ENCODE data around the gene GPD1. TPM values are rescaled to one million over a fixed set of nuclear protein-coding genes. Genes with fewer than 3 reads are reported as not detected.

Gene GPD1
- total and polyA plus RNA-seq, 9 of the 15 experiments (the other 6 are each of a cell fraction or from before 2014, with no cell fraction given), result 0.13 to 1.00 (median 0.55) TPM

DNA sequence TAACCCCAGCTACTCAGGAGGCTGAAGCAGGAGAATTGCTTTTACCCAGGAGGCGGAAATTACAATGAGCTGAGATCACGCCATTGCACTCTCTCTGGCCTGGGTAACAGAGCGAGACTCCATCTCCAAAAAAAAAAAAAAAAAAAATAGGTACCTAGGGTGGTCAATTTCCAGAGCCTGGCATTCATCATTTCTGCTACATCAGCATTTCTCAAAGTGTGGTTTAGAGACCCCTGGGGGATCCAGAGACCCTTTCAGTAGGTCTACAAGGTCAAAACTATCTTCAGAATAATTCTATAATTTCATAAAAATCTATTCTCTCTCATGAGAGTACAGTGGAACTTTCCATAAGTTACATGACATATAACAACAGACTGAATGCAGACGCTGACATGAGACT, 43.5 kb downstream of the GPD1 start (continued):
- no peak for TF ChIP-seq ZNF398 (CRISPR knock-in tag; IDR thresholded peaks at IDR 0.05)
- TF ChIP-seq ZKSCAN8 (CRISPR knock-in tag; IDR thresholded peaks at IDR 0.05), result no peak
- TF ChIP-seq OTX1 (CRISPR knock-in tag; IDR thresholded peaks at IDR 0.05), result no peak
- no peak for TF ChIP-seq EHMT2 (IDR thresholded peaks at IDR 0.05)
- peak; percentile 95 for TF ChIP-seq MAFF (IDR thresholded peaks at IDR 0.05; ENCODE audit: low read length)
- no peak for TF ChIP-seq ZNF121 (CRISPR knock-in tag; conservative IDR thresholded peaks at IDR 0.05)
- TF ChIP-seq BCL6 (CRISPR knock-in tag; IDR thresholded peaks at IDR 0.05), result no peak
- TF ChIP-seq HMG20A (CRISPR knock-in tag; conservative IDR thresholded peaks at IDR 0.05), result no peak
- TF ChIP-seq MAFG (tag; conservative IDR thresholded peaks at IDR 0.05), result peak; percentile 91
- no peak for TF ChIP-seq ILF3 (IDR thresholded peaks at IDR 0.05; ENCODE audit: borderline replicate concordance)
- peak; percentile 95 for TF ChIP-seq ZNF316 (IDR thresholded peaks at IDR 0.05)
- no peak for TF ChIP-seq FOXK2 (conservative IDR thresholded peaks at IDR 0.05 in 1 of 2, IDR thresholded peaks at IDR 0.05 in 1 of 2; ENCODE audit: low read depth in 2 of 2)
- no peak for TF ChIP-seq MEF2D (tag; conservative IDR thresholded peaks at IDR 0.05; ENCODE audit: low read depth)
- no peak for TF ChIP-seq NCOA6 (IDR thresholded peaks at IDR 0.05)
- TF ChIP-seq, protein P1, sequence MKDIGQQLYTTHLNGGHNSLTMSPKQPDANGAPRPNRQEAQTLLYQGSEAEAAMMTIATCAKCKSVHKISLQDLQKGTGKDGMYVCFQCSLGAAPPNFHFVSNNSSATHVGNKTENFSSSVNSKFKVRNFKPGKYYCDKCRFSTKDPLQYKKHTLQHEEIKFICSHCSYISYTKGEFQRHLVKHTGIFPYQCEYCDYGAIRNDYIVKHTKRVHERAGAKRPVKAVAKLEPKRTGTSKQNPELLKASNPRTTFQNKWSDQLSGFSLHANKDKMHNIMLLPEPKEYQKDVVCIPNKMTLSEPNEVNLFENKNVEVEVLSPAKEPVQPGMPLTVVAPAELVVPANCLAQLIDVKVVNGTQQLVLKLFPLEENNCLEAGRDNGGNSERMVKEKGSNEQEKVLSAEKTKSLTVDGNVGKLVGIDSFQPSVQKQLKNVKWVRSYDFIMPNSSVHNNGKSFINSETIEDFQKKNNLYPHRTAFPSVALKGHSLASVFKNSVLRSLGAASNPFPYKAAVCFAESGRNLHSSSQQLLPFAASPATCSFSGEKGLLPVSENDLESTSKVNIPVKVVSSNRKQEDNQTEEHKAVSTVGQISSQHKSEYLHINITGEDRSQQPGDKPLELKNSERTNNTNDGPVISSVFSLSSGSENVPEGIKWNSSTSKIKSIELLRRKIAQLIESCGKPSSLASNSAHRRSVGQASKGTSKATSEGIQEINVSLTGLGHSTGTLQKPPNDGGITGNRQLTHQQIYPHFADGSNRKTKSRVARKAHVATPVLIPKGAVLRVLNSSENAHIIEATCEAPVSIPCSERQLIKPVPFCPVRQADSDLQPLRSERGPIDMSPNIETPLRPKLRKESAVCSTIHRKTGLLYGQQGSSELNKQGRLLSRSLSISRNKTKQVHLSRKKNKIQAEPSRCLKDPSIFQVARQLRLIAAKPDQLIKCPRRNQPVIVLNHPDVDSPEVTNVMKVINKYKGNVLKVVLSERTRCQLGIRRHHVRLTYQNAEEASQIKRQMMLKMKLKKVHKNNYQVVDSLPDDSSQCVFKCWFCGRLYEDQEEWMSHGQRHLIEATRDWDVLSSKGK (CRISPR knock-in tag; IDR thresholded peaks at IDR 0.05), result no peak
- no peak for TF ChIP-seq KLF16 (IDR thresholded peaks at IDR 0.05)
- TF ChIP-seq MAFK (IDR thresholded peaks at IDR 0.05; ENCODE audit: low read length), result peak; percentile 96
- no peak for TF ChIP-seq GTF2F1 (IDR thresholded peaks at IDR 0.05; ENCODE audit: low read depth, low read length)
- no peak for TF ChIP-seq SRSF7 (optimal IDR thresholded peaks at IDR 0.05; ENCODE audit: low read depth, low read length)
- peak; percentile 92 for TF ChIP-seq C11orf30 (IDR thresholded peaks at IDR 0.05; ENCODE audit: low read depth)
- TF ChIP-seq SOX6 (IDR thresholded peaks at IDR 0.05), result no peak
- TF ChIP-seq SMAD3 (CRISPR knock-in tag; conservative IDR thresholded peaks at IDR 0.05), result no peak
